HepG2 (cell line): ENCODE data around the gene TARS3. TPM values are rescaled to one million over a fixed set of nuclear protein-coding genes. Genes with fewer than 3 reads are reported as not detected.
A peak's percentile ranks its signal among the peaks of the same experiment; 100 is the strongest.

Experiments used
- ATAC-seq: fragments of 200-7000 bp; cut with Tn5 transposase; 3 replicates; pipeline ENCODE4 v1.9.1; 2020; ENCODE audit warnings: mild to moderate bottlenecking, moderate library complexity
- BruUV-seq: library from RNA; stranded (reverse); fragments of 400-500 nt; replicated peaks from 2 replicates; lab custom pipeline; 2021; lab: Mats Ljungman, UMichigan
- CTCF ChIA-PET: fragments of 300-600 bp; formaldehyde crosslinking; extraction: SDS; loops from one replicate; lab custom pipeline; 2021; ENCODE audit warnings: low total read pairs, inconsistent platforms, low intra/inter-chr PET ratio; lab: Yijun Ruan, JAX
- POLR2A ChIA-PET: fragments of 350-600 bp; sonication (Branson Sonifier 250); formaldehyde crosslinking; loops from one replicate; lab custom pipeline; 2020; ENCODE audit warnings: antibody characterized with exemption, inconsistent platforms; lab: Yijun Ruan, JAX
- DNase-seq: peaks from one replicate; pipeline ENCODE4 v3.0.0-alpha.2; 2015; ENCODE audit warnings: low spot score
- FAIRE-seq: peaks from 3 replicates; lab custom pipeline; 2011; peaks lifted over from hg19 to GRCh38; lab: Jason Lieb, UNC
- H2AFZ ChIP-seq: one replicate; pipeline ENCODE4 v1.6.1; 2011; ENCODE audit warnings: low read length, inconsistent platforms
- H3K27ac ChIP-seq: fragments of 300-600 bp; 3 replicates; pipeline ENCODE4 v1.8.0; 2011; ENCODE audit warnings: mixed run types, mild to moderate bottlenecking, mixed read lengths, low read length, inconsistent platforms; ENCODE audit not compliant: insufficient read depth; ENCODE audit errors: extremely low read length
- H3K27me3 ChIP-seq, 2 experiments: fragments of 200-600 bp in 1 of 2; 2 replicates in 1 of 2; 3 replicates in 1 of 2; pipeline versions ENCODE4 v1.6.0 to v1.8.0; 2011; ENCODE audit warnings: low read length in 2 of 2, mild to moderate bottlenecking in 2 of 2, moderate library complexity in 2 of 2, inconsistent platforms in 1 of 2; ENCODE audit not compliant: insufficient read depth in 2 of 2, control insufficient read depth in 1 of 2
- H3K36me3 ChIP-seq, 2 experiments: fragments of 200-600 bp in 1 of 2; replicated peaks in 1 of 2; 2 replicates in 1 of 2; 3 replicates in 1 of 2; pipeline versions ENCODE4 v1.5.1 to v1.8.0; 2011; ENCODE audit warnings: low read length in 2 of 2, inconsistent platforms in 1 of 2; ENCODE audit not compliant: insufficient read depth in 2 of 2, control insufficient read depth in 1 of 2
- H3K4me1 ChIP-seq: 2 replicates; pipeline ENCODE4 v1.5.1; 2012; ENCODE audit warnings: low read length, inconsistent platforms; ENCODE audit not compliant: insufficient read depth
- H3K4me2 ChIP-seq: 2 replicates; pipeline ENCODE4 v1.6.0; 2011; ENCODE audit warnings: low read depth, low read length, inconsistent platforms
- H3K4me3 ChIP-seq, 3 experiments: fragments of 200-600 bp in 1 of 3; sonication (generic), shearing (Covaris generic) in 1 of 3; replicated peaks in 1 of 3; 2 replicates each; pipeline ENCODE4 v1.5.1; 2011 to 2016; ENCODE audit warnings: low read length in 3 of 3, inconsistent platforms in 2 of 3, low read depth in 2 of 3, mild to moderate bottlenecking in 2 of 3, control low read depth in 1 of 3, mixed read lengths in 1 of 3; ENCODE audit not compliant: insufficient read depth in 1 of 3
- H3K79me2 ChIP-seq: one replicate; pipeline ENCODE4 v1.6.1; 2011; ENCODE audit warnings: low read length, inconsistent platforms; ENCODE audit not compliant: insufficient read depth
- H3K9ac ChIP-seq: 2 replicates; pipeline ENCODE4 v1.6.0; 2011; ENCODE audit warnings: mild to moderate bottlenecking, low read depth, low read length, inconsistent platforms; ENCODE audit not compliant: insufficient read depth
- H3K9me3 ChIP-seq: 2 replicates; pipeline ENCODE4 v1.5.1; 2012; ENCODE audit warnings: mild to moderate bottlenecking, low read length
- H4K20me1 ChIP-seq: 2 replicates; pipeline ENCODE4 v1.6.0; 2011; ENCODE audit warnings: inconsistent platforms, mild to moderate bottlenecking, low read length, moderate library complexity; ENCODE audit not compliant: insufficient read depth
- AKAP8 ChIP-seq: sonication (generic); formaldehyde crosslinking; IDR thresholded peaks from 2 replicates; pipeline ENCODE4 v1.5.1; 2020; ENCODE audit warnings: mild to moderate bottlenecking, missing genetic modification reagents
- ARHGAP35 ChIP-seq: sonication (generic); formaldehyde crosslinking; IDR thresholded peaks from 2 replicates; pipeline ENCODE4 v1.9.0; 2022; ENCODE audit warnings: mild to moderate bottlenecking, inconsistent platforms, moderate library complexity, missing genetic modification reagents, borderline replicate concordance
- ATF7-NPFF ChIP-seq: sonication (generic); formaldehyde crosslinking; IDR thresholded peaks from 2 replicates; pipeline ENCODE4 v1.8.1; 2023; ENCODE audit warnings: mild to moderate bottlenecking, low read depth, missing genetic modification reagents, moderate library complexity
- CREB1 ChIP-seq, 2 experiments: fragments of 450-650 bp in 1 of 2; IDR thresholded peaks; 2 replicates each; pipeline ENCODE4 v1.6.1; 2016 to 2017; ENCODE audit warnings: control low read depth in 1 of 2, mild to moderate bottlenecking in 1 of 2, missing compliant biosample characterization in 1 of 2, missing genetic modification characterization in 1 of 2
- KMT2A ChIP-seq: sonication (generic); formaldehyde crosslinking; IDR thresholded peaks from 2 replicates; pipeline ENCODE4 v1.4.0; 2020; ENCODE audit warnings: missing genetic modification reagents
- MAFK ChIP-seq, 2 experiments: IDR thresholded peaks in 1 of 2; conservative IDR thresholded peaks in 1 of 2; 2 replicates each; pipeline ENCODE4 v1.6.1; 2011; ENCODE audit warnings: improper control_type of control experiment in 2 of 2, low read length in 2 of 2
- NAIF1 ChIP-seq: sonication (generic); formaldehyde crosslinking; IDR thresholded peaks from 2 replicates; pipeline ENCODE4 v1.5.0; 2020; ENCODE audit warnings: mild to moderate bottlenecking, missing genetic modification reagents, borderline replicate concordance
- NCOR1 ChIP-seq: fragments of 200-600 bp; sonication (generic); IDR thresholded peaks from 2 replicates; pipeline ENCODE4 v1.7.0; 2017; ENCODE audit warnings: antibody characterized with exemption, low read length, borderline replicate concordance
- STAG1 ChIP-seq: sonication (generic); formaldehyde crosslinking; IDR thresholded peaks from 2 replicates; pipeline ENCODE4 v1.4.0; 2020; ENCODE audit warnings: missing genetic modification reagents
- ZZZ3 ChIP-seq: sonication (generic); formaldehyde crosslinking; IDR thresholded peaks from 2 replicates; pipeline ENCODE4 v1.4.0; 2020; ENCODE audit warnings: missing genetic modification reagents, mild to moderate bottlenecking, borderline replicate concordance
- WGBS: methylation state at CpG from one replicate; pipeline ENCODE4 v1.1.6; 2017; ENCODE audit warnings: low lambda C conversion rate; 5-methylcytosine and 5-hydroxymethylcytosine counted together
- in situ Hi-C: cut with HindIII; loops from 2 replicates; pipeline ENCODE4 v1.10.0; 2017; ENCODE audit warnings: low pct_unique_long_range_greater_than_20kb; ENCODE audit not compliant: extremely low pct_ligation_motif_present
- intact Hi-C: fragments of 100-400 bp; cut with micrococcal nuclease; formaldehyde crosslinking; loops from one replicate; pipeline ENCODE4 v1.10.0; 2022; ENCODE audit not compliant: unreplicated experiment
- polyA plus RNA-seq, 8 experiments: library from polyadenylated mRNA; depleted of rRNA in 3 of 8; stranded (reverse) in 7 of 8; unstranded in 1 of 8; fragments of >200 nt; fragmentation: Illumina TruSeq in 4 of 8; extraction: Trizol in 4 of 8; gene quantifications; 2 replicates each; pipeline versions ENCODE4 v1.2.1 to v1.2.3, GENCODE V29; 2011 to 2016; ENCODE audit warnings: low read depth in 4 of 8, missing spikeins in 1 of 8, mixed read lengths in 1 of 8; ENCODE audit not compliant: insufficient read depth in 1 of 8
- total RNA-seq, 5 experiments: library from RNA; depleted of rRNA; stranded (reverse); fragments of >200 nt; fragmentation: Illumina TruSeq; extraction: Trizol; gene quantifications; 2 replicates each; pipeline ENCODE4 v1.2.3, GENCODE V29; 2016; ENCODE audit warnings: low read depth in 1 of 5
- TF ChIP-seq, protein P1 (sequence below): sonication (generic); formaldehyde crosslinking; IDR thresholded peaks from 2 replicates; pipeline ENCODE4 v1.4.0; 2020; ENCODE audit warnings: missing genetic modification reagents
- TF ChIP-seq, protein P2 (sequence below), 2 experiments: fragments of 450-650 bp in 1 of 2; sonication (generic) in 1 of 2; formaldehyde crosslinking in 1 of 2; IDR thresholded peaks; 2 replicates each; pipeline versions ENCODE4 v1.6.1 to v1.8.0; 2016 to 2022; ENCODE audit warnings: antibody characterized with exemption in 1 of 2, mild to moderate bottlenecking in 1 of 2, missing genetic modification reagents in 1 of 2
- TF ChIP-seq, protein P3 (sequence below): IDR thresholded peaks from 2 replicates; pipeline ENCODE4 v1.6.1; 2012; ENCODE audit warnings: inconsistent platforms

TARS3 gene
- total and polyA plus RNA-seq, 2 of the 13 experiments (the other 11 are each of a cell fraction or from before 2014, with no cell fraction given) = 4.1 to 11.7 TPM

DNA sequence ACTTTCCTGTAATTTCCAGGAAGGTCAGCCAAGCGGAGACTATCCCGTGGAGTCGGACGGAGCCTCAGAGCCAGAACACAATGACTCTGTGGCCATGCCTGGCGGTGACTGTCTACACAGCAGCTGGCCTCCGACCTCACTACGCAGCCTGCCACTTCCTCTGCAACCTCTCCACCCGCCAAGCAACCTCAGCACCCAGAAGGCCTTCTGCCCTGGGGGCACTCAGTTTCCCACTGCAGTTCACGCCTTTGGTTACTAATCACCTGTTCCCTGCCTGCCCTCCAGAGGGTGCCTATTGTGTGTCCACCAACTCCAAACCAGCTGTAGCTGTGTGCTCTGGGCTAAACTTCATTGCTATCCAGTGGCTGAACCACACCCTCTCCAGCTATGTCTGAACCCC, 116.1 kb downstream of the TARS3 start:
- peak; percentile 53 for ATAC-seq
- POLR2A ChIA-PET = no interaction called here
- TF ChIP-seq, protein P1, sequence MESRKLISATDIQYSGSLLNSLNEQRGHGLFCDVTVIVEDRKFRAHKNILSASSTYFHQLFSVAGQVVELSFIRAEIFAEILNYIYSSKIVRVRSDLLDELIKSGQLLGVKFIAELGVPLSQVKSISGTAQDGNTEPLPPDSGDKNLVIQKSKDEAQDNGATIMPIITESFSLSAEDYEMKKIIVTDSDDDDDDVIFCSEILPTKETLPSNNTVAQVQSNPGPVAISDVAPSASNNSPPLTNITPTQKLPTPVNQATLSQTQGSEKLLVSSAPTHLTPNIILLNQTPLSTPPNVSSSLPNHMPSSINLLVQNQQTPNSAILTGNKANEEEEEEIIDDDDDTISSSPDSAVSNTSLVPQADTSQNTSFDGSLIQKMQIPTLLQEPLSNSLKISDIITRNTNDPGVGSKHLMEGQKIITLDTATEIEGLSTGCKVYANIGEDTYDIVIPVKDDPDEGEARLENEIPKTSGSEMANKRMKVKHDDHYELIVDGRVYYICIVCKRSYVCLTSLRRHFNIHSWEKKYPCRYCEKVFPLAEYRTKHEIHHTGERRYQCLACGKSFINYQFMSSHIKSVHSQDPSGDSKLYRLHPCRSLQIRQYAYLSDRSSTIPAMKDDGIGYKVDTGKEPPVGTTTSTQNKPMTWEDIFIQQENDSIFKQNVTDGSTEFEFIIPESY (CRISPR knock-in tag) = peak; percentile 64
- TF ChIP-seq MAFK (conservative IDR thresholded peaks at IDR 0.05 in 1 of 2, IDR thresholded peaks at IDR 0.05 in 1 of 2; ENCODE audit: low read length in 2 of 2) (no peak), NCOR1 (no peak), KMT2A (CRISPR knock-in tag) (no peak), NAIF1 (CRISPR knock-in tag) (no peak), AKAP8 (CRISPR knock-in tag) (peak; percentile 20; the same call in 1 of the 2 replicates), ARHGAP35 (CRISPR knock-in tag) (no peak), STAG1 (CRISPR knock-in tag) (peak; percentile 52), CREB1 (IDR thresholded peaks at IDR 0.05) (no peak), CREB1 (CRISPR knock-in tag; IDR thresholded peaks at IDR 0.05) (no peak), ZZZ3 (CRISPR knock-in tag) (no peak), ATF7-NPFF (CRISPR knock-in tag) (no peak)
- TF ChIP-seq, protein P2, sequence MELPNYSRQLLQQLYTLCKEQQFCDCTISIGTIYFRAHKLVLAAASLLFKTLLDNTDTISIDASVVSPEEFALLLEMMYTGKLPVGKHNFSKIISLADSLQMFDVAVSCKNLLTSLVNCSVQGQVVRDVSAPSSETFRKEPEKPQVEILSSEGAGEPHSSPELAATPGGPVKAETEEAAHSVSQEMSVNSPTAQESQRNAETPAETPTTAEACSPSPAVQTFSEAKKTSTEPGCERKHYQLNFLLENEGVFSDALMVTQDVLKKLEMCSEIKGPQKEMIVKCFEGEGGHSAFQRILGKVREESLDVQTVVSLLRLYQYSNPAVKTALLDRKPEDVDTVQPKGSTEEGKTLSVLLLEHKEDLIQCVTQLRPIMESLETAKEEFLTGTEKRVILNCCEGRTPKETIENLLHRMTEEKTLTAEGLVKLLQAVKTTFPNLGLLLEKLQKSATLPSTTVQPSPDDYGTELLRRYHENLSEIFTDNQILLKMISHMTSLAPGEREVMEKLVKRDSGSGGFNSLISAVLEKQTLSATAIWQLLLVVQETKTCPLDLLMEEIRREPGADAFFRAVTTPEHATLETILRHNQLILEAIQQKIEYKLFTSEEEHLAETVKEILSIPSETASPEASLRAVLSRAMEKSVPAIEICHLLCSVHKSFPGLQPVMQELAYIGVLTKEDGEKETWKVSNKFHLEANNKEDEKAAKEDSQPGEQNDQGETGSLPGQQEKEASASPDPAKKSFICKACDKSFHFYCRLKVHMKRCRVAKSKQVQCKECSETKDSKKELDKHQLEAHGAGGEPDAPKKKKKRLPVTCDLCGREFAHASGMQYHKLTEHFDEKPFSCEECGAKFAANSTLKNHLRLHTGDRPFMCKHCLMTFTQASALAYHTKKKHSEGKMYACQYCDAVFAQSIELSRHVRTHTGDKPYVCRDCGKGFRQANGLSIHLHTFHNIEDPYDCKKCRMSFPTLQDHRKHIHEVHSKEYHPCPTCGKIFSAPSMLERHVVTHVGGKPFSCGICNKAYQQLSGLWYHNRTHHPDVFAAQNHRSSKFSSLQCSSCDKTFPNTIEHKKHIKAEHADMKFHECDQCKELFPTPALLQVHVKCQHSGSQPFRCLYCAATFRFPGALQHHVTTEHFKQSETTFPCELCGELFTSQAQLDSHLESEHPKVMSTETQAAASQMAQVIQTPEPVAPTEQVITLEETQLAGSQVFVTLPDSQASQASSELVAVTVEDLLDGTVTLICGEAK (IDR thresholded peaks at IDR 0.05) = no peak
- TF ChIP-seq, protein P2 (CRISPR knock-in tag; IDR thresholded peaks at IDR 0.05) = no peak
- TF ChIP-seq, protein P3, sequence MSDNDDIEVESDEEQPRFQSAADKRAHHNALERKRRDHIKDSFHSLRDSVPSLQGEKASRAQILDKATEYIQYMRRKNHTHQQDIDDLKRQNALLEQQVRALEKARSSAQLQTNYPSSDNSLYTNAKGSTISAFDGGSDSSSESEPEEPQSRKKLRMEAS = 0 out of 2 replicates have a peak, but pooled peaks have one; percentile 27

More for the DNA sequence above, 116.1 kb downstream of the TARS3 start:
- Histone ChIP-seq H3K4me2 (peak overlapping the region; percentile 28), H3K36me3 (peaks cover 0 to 11% of the 10 kb centered on the region in 2 experiments; a peak in 2 of 5 replicates), H3K27ac (no peak overlapping the region), H3K79me2 (peaks cover 7% of the 10 kb centered on the region), H2AFZ (no peak overlapping the region), H3K9ac (no peak overlapping the region), H3K27me3 (no peaks in the 10 kb centered on the region; a peak in 1 of 5 replicates), H4K20me1 (no peaks in the 10 kb centered on the region), H3K9me3 (no peaks in the 10 kb centered on the region), H3K4me1 (peaks cover 45% of the 10 kb centered on the region), H3K4me3 (no peak overlapping the region; a peak in 1 of 6 replicates)
- whole genome bisulfite sequencing = 75% methylated on average over 3 of the region's 9 CpGs
- BruUV-seq = no TSS peak
- DNase-seq (no peak), FAIRE-seq (no peak)
- in situ Hi-C loops (no loop called here), intact Hi-C loops (no loop called here)
- CTCF ChIA-PET = interaction anchor here (1.0 kb wide), 1 partner anchor 33 kb away, joined by 5 read pairs; no protein-coding TSS in a partner anchor
